Mammary epithelial cell (primary cell): ENCODE results near the gene ADCK2.

Experiments
- EZH2 ChIP-seq: IDR thresholded peaks from 2 replicates; pipeline ENCODE4 v1.6.1; 2012; ENCODE audit warnings: low read length, inconsistent platforms, borderline replicate concordance
- TF ChIP-seq, protein P1 (sequence below), 2 donors: IDR thresholded peaks in 1 of 2; conservative IDR thresholded peaks in 1 of 2; 2 replicates each; pipeline ENCODE4 v1.5.1; 2011 to 2012; ENCODE audit warnings: inconsistent platforms in 2 of 2, low read length in 2 of 2, mild to moderate bottlenecking in 2 of 2, control low read depth in 1 of 2, low read depth in 1 of 2; ENCODE audit not compliant: insufficient read depth in 1 of 2; ENCODE audit errors: extremely low read depth in 1 of 2

DNA sequence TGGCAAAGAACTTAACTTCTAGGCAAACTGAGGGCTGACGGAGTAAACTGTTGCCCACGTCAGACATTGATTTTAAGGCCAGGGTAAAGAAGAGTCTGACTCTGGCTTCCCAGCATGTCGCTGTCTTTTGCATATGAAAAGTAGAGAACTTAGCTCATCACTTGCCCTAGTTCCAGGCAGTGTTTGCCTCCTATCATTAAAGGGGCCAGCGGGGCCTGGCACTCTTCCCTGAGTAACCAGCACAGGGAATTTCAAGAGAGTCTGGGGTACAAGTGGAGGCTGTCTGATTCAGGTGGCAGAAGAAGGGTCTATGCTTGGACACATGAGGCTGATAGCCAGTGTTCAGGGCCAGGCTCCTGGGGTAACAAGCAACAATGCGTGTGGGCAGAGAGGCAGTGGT is 36.9 kb upstream of the ADCK2 start:
- TF ChIP-seq, protein P1, sequence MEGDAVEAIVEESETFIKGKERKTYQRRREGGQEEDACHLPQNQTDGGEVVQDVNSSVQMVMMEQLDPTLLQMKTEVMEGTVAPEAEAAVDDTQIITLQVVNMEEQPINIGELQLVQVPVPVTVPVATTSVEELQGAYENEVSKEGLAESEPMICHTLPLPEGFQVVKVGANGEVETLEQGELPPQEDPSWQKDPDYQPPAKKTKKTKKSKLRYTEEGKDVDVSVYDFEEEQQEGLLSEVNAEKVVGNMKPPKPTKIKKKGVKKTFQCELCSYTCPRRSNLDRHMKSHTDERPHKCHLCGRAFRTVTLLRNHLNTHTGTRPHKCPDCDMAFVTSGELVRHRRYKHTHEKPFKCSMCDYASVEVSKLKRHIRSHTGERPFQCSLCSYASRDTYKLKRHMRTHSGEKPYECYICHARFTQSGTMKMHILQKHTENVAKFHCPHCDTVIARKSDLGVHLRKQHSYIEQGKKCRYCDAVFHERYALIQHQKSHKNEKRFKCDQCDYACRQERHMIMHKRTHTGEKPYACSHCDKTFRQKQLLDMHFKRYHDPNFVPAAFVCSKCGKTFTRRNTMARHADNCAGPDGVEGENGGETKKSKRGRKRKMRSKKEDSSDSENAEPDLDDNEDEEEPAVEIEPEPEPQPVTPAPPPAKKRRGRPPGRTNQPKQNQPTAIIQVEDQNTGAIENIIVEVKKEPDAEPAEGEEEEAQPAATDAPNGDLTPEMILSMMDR (conservative IDR thresholded peaks at IDR 0.05 in 1 of 2, IDR thresholded peaks at IDR 0.05 in 1 of 2; ENCODE audit: extremely low read depth in 1 of 2, insufficient read depth in 1 of 2, low read depth in 1 of 2, low read length in 2 of 2) = no peak
- no peak for TF ChIP-seq EZH2
